Measurements from ENCODE around the gene ERC2. TPM values are rescaled to one million over a fixed set of nuclear protein-coding genes. Genes with fewer than 3 reads are reported as not detected.
A peak's percentile ranks its signal among the peaks of the same experiment; 100 is the strongest.

ERC2 gene
- total and polyA plus RNA-seq, 9 donors: 1.2 to 9.4 (median 5.4) TPM

- Histone ChIP-seq H3K4me3 (no peak overlapping the region), H3K36me3 (no peaks in the 10 kb centered on the region), H3K27ac (no peak overlapping the region), H3K9me3 (no peaks in the 10 kb centered on the region), H3K4me1 (ENCODE audit: insufficient read depth) (no peaks in the 10 kb centered on the region), H3K27me3 (no peaks in the 10 kb centered on the region)
- intact Hi-C loops (cut with DNase I): no loop called here
- no peak for TF ChIP-seq POLR2A (IDR thresholded peaks at IDR 0.05)
- no peak for TF ChIP-seq CTCF (IDR thresholded peaks at IDR 0.05)
- DNase-seq: no peak
- WGBS, 3 donors: 17 to 26% (median 18%) methylated on average over 3 of the region's 3 CpGs
Observed at GRCh38 chr3:56477646-56478045, 9.4 kb upstream of the ERC2 start.

GRCh38 chr3:56476771-56477170 lies 8.5 kb upstream of the ERC2 start:
- intact Hi-C loops (cut with DNase I): no loop called here
- no peaks in the 10 kb centered on the region for H3K36me3 ChIP-seq
- TF ChIP-seq EP300 (IDR thresholded peaks at IDR 0.05): no peak
- no peak for TF ChIP-seq CTCF (IDR thresholded peaks at IDR 0.05)
- no peak for TF ChIP-seq POLR2A (IDR thresholded peaks at IDR 0.05)
- no peaks in the 10 kb centered on the region for H3K9me3 ChIP-seq
- no peak overlapping the region for H3K4me3 ChIP-seq
- H3K27me3 ChIP-seq: no peaks in the 10 kb centered on the region
- H3K27ac ChIP-seq: no peak overlapping the region
- DNase-seq: no peak
- H3K4me1 ChIP-seq (ENCODE audit: insufficient read depth): no peaks in the 10 kb centered on the region
- WGBS, 3 donors: 84 to 90% (median 85%) methylated on average over 1 of the region's 1 CpG

DNA sequence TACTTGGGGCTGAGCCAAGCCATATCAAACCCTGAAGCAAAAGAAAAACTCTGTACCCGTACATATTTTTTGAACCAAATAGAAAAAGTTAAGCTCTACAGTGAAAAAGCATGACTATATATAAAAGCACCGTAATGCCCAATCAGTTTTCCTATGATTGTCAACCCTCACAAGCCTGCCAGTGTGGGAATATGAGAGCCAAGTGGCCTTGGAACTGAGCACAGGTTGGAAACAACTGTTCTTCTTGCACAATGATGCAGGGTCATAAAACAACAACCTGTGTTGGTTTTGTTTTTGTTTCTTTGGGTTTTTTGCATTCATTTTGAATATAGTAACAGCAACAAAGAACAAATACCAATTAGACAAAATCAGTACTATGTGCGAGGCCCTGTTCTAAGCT lies 3.5 kb upstream of the ERC2 start:
- H3K4me1 ChIP-seq (ENCODE audit: insufficient read depth): peaks cover 4% of the 10 kb centered on the region
- intact Hi-C loops (cut with DNase I): no loop called here
- no peak overlapping the region for H3K27ac ChIP-seq
- TF ChIP-seq CTCF (IDR thresholded peaks at IDR 0.05) (no peak), POLR2A (IDR thresholded peaks at IDR 0.05) (no peak), EP300 (IDR thresholded peaks at IDR 0.05) (no peak)
- 60 to 72% (median 63%) methylated on average over 3 of the region's 3 CpGs for WGBS, 3 donors
- no peak for DNase-seq
- no peaks in the 10 kb centered on the region for H3K27me3 ChIP-seq
- H3K9me3 ChIP-seq: no peaks in the 10 kb centered on the region
- no peaks in the 10 kb centered on the region for H3K36me3 ChIP-seq
- H3K4me3 ChIP-seq: no peak overlapping the region

DNA sequence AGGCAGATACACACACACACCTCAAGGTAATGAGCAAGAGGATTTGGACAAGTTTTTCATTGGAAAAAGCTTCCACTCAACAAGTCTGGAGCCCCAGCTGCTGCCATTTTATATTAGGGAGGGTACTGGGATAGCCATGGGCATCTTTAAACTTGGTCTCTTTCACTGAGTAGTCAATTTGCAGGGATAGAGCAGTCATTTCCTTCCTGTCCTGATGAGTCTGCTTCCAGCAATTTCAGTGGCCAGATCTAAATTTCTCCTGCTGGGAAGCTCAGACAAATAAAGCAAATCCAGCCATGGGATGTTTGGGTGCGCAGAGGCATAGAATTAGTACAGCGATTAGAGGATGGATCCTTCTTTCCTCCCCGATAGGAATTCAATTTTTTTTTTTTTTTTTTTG lies 874 bp upstream of the ERC2 start:
- Histone ChIP-seq H3K36me3 (no peaks in the 10 kb centered on the region), H3K9me3 (no peaks in the 10 kb centered on the region), H3K27ac (no peak overlapping the region), H3K4me3 (no peak overlapping the region), H3K27me3 (no peaks in the 10 kb centered on the region), H3K4me1 (ENCODE audit: insufficient read depth) (peaks cover 4% of the 10 kb centered on the region)
- TF ChIP-seq CTCF (IDR thresholded peaks at IDR 0.05) (no peak), EP300 (IDR thresholded peaks at IDR 0.05) (no peak), POLR2A (IDR thresholded peaks at IDR 0.05) (no peak)
- WGBS, 3 donors: 49 to 57% (median 53%) methylated on average over 3 of the region's 3 CpGs
- DNase-seq: no peak
- intact Hi-C loops (cut with DNase I): no loop called here

GRCh38 chr3:56467801-56468183 lies 475 bp downstream of the ERC2 start:
- no peak for TF ChIP-seq CTCF (IDR thresholded peaks at IDR 0.05)
- peak in 1 of 5 donors; percentile 31 for DNase-seq
- WGBS, 3 donors: 0 to 2% (median 1%) methylated on average over 27 to 28 of the region's 28 CpGs
- H3K27me3 ChIP-seq: no peaks in the 10 kb centered on the region
- peaks cover 4% of the 10 kb centered on the region for H3K4me1 ChIP-seq (ENCODE audit: insufficient read depth)
- no peaks in the 10 kb centered on the region for H3K36me3 ChIP-seq
- peak overlapping the region; percentile 36 for H3K4me3 ChIP-seq
- no peaks in the 10 kb centered on the region for H3K9me3 ChIP-seq
- no peak overlapping the region for H3K27ac ChIP-seq
- intact Hi-C loops (cut with DNase I): no loop called here

All from ovary (tissue), 9 donors.